ENCODE data around the gene DKK3. TPM values are rescaled to one million over a fixed set of nuclear protein-coding genes. Genes with fewer than 3 reads are reported as not detected.

DKK3 gene
- total RNA-seq, 2 experiments from 2014 or later: not detected

GRCh38 chr11:11992257-11993212, 15.9 kb downstream of the DKK3 start:
- Mint-ChIP-seq H3K36me3 (ENCODE audit: low read depth) (no peaks in the 10 kb centered on the region), H3K9me3 (no peaks in the 10 kb centered on the region), H3K4me3 (no peak overlapping the region), H3K4me1 (peaks cover 7% of the 10 kb centered on the region), H3K27ac (no peak overlapping the region), H3K27me3 (peaks cover 11% of the 10 kb centered on the region)
- ChIA-PET POLR2A (no interaction called here), CTCF (no interaction called here)
- DNase-seq: no peak

GRCh38 chr11:11989774-11990744, 18.4 kb downstream of the DKK3 start:
- DNase-seq: no peak
- Mint-ChIP-seq H3K4me3 (no peak overlapping the region), H3K27me3 (peaks cover 11% of the 10 kb centered on the region), H3K36me3 (ENCODE audit: low read depth) (no peaks in the 10 kb centered on the region), H3K27ac (no peak overlapping the region), H3K9me3 (no peaks in the 10 kb centered on the region), H3K4me1 (peaks cover 6% of the 10 kb centered on the region)
- CTCF ChIA-PET: interaction anchor here (0.9 to 1.3 kb wide), 4 partner anchors 11 to 37 kb away, joined by 3 read pairs; no protein-coding TSS in a partner anchor
- POLR2A ChIA-PET: no interaction called here

- peaks cover 10% of the 10 kb centered on the region for H3K27me3 Mint-ChIP-seq
- no peaks in the 10 kb centered on the region for H3K9me3 Mint-ChIP-seq
- no peak overlapping the region for H3K27ac Mint-ChIP-seq
- H3K4me3 Mint-ChIP-seq: no peak overlapping the region
- CTCF ChIA-PET: no interaction called here
- POLR2A ChIA-PET: no interaction called here
- no peaks in the 10 kb centered on the region for H3K36me3 Mint-ChIP-seq (ENCODE audit: low read depth)
- DNase-seq: no peak
- H3K4me1 Mint-ChIP-seq: peaks cover 6% of the 10 kb centered on the region
These were observed 19.7 kb downstream of the DKK3 start for GRCh38 chr11:11988681-11989261.

- CTCF ChIA-PET: no interaction called here
- Mint-ChIP-seq H3K9me3 (no peaks in the 10 kb centered on the region), H3K27me3 (peaks cover 7% of the 10 kb centered on the region), H3K4me1 (peaks cover 6% of the 10 kb centered on the region), H3K4me3 (no peak overlapping the region), H3K27ac (no peak overlapping the region), H3K36me3 (ENCODE audit: low read depth) (no peaks in the 10 kb centered on the region)
- DNase-seq: no peak
- POLR2A ChIA-PET: no interaction called here
These were observed 20.3 kb downstream of the DKK3 start for GRCh38 chr11:11988099-11988651.

- no peak overlapping the region for H3K4me3 Mint-ChIP-seq
- no peak for DNase-seq
- peaks cover 6% of the 10 kb centered on the region for H3K4me1 Mint-ChIP-seq
- ChIA-PET POLR2A (no interaction called here), CTCF (no interaction called here)
- H3K27ac Mint-ChIP-seq: no peak overlapping the region
- H3K9me3 Mint-ChIP-seq: no peaks in the 10 kb centered on the region
- H3K36me3 Mint-ChIP-seq (ENCODE audit: low read depth): no peaks in the 10 kb centered on the region
- peaks cover 7% of the 10 kb centered on the region for H3K27me3 Mint-ChIP-seq
These were observed 20.9 kb downstream of the DKK3 start for GRCh38 chr11:11987503-11988022.

GRCh38 chr11:11985954-11986949, 22.2 kb downstream of the DKK3 start:
- no peak for DNase-seq

GRCh38 chr11:11985016-11985715, 23.3 kb downstream of the DKK3 start:
- CTCF ChIA-PET: no interaction called here
- Mint-ChIP-seq H3K4me1 (peaks cover 6% of the 10 kb centered on the region), H3K36me3 (ENCODE audit: low read depth) (no peaks in the 10 kb centered on the region), H3K27me3 (no peaks in the 10 kb centered on the region), H3K27ac (no peak overlapping the region), H3K9me3 (no peaks in the 10 kb centered on the region), H3K4me3 (no peak overlapping the region)
- POLR2A ChIA-PET: no interaction called here
- DNase-seq: no peak

More at GRCh38 chr11:11985954-11986949, 22.2 kb downstream of the DKK3 start:
- H3K27me3 Mint-ChIP-seq: no peaks in the 10 kb centered on the region
- H3K4me1 Mint-ChIP-seq: peaks cover 6% of the 10 kb centered on the region
- H3K36me3 Mint-ChIP-seq (ENCODE audit: low read depth): no peaks in the 10 kb centered on the region
- H3K9me3 Mint-ChIP-seq: no peaks in the 10 kb centered on the region
- H3K27ac Mint-ChIP-seq: no peak overlapping the region
- H3K4me3 Mint-ChIP-seq: no peak overlapping the region
- POLR2A ChIA-PET: no interaction called here
- CTCF ChIA-PET: no interaction called here

GRCh38 chr11:11984563-11984962, 23.9 kb downstream of the DKK3 start:
- H3K4me1 Mint-ChIP-seq: peaks cover 6% of the 10 kb centered on the region
- no peak for DNase-seq
- no peaks in the 10 kb centered on the region for H3K36me3 Mint-ChIP-seq (ENCODE audit: low read depth)
- no peak overlapping the region for H3K27ac Mint-ChIP-seq
- no peak overlapping the region for H3K4me3 Mint-ChIP-seq
- H3K27me3 Mint-ChIP-seq: no peaks in the 10 kb centered on the region
- ChIA-PET POLR2A (no interaction called here), CTCF (no interaction called here)
- H3K9me3 Mint-ChIP-seq: no peaks in the 10 kb centered on the region

- no peaks in the 10 kb centered on the region for H3K36me3 Mint-ChIP-seq (ENCODE audit: low read depth)
These were observed 25.0 kb downstream of the DKK3 start for GRCh38 chr11:11983427-11983826.

GRCh38 chr11:11982975-11983374, 25.5 kb downstream of the DKK3 start:
- no peak for DNase-seq
- Mint-ChIP-seq H3K4me3 (no peak overlapping the region), H3K36me3 (ENCODE audit: low read depth) (no peaks in the 10 kb centered on the region), H3K4me1 (peaks cover 6% of the 10 kb centered on the region), H3K9me3 (no peaks in the 10 kb centered on the region), H3K27ac (no peak overlapping the region), H3K27me3 (no peaks in the 10 kb centered on the region)
- ChIA-PET CTCF (interaction anchor here (0.6 to 1.5 kb wide), 2 partner anchors 18 to 535 kb away, joined by 3 to 4 read pairs; no protein-coding TSS in a partner anchor), POLR2A (no interaction called here)

More at GRCh38 chr11:11983427-11983826, 25.0 kb downstream of the DKK3 start:
- Mint-ChIP-seq H3K27ac (no peak overlapping the region), H3K4me3 (no peak overlapping the region), H3K27me3 (no peaks in the 10 kb centered on the region), H3K9me3 (no peaks in the 10 kb centered on the region), H3K4me1 (peaks cover 6% of the 10 kb centered on the region)
- DNase-seq: no peak
- POLR2A ChIA-PET: no interaction called here
- CTCF ChIA-PET: interaction anchor here (0.6 kb wide), 1 partner anchor 536 kb away, joined by 3 read pairs; no protein-coding TSS in a partner anchor

- DNase-seq: no peak
- POLR2A ChIA-PET: no interaction called here
- H3K9me3 Mint-ChIP-seq: no peaks in the 10 kb centered on the region
- no peak overlapping the region for H3K4me3 Mint-ChIP-seq
- H3K36me3 Mint-ChIP-seq (ENCODE audit: low read depth): no peaks in the 10 kb centered on the region
- no peaks in the 10 kb centered on the region for H3K27me3 Mint-ChIP-seq
- H3K4me1 Mint-ChIP-seq: peaks cover 1% of the 10 kb centered on the region
- CTCF ChIA-PET: interaction anchor here (1.1 to 1.5 kb wide), 2 partner anchors 17 to 372 kb away, joined by 3 to 4 read pairs; no protein-coding TSS in a partner anchor
- H3K27ac Mint-ChIP-seq: no peak overlapping the region
These were observed 26.0 kb downstream of the DKK3 start for GRCh38 chr11:11982461-11982860.
